IMR-90 (cell line): ENCODE data around the gene FOXK1. TPM values are rescaled to one million over a fixed set of nuclear protein-coding genes. Genes with fewer than 3 reads are reported as not detected.

Experiments used
- ATAC-seq: fragments of 200-7000 bp; cut with Tn5 transposase; 2 replicates; pipeline ENCODE4 v1.9.1; 2020; ENCODE audit warnings: low read depth, mild to moderate bottlenecking, moderate library complexity
- BruUV-seq: library from RNA; stranded (reverse); fragments of 400-500 nt; replicated peaks from 2 replicates; lab custom pipeline; 2021; lab: Mats Ljungman, UMichigan
- CTCF ChIA-PET: fragments of 300-600 bp; formaldehyde crosslinking; extraction: SDS; loops from one replicate; lab custom pipeline; 2021; ENCODE audit warnings: antibody characterized with exemption; lab: Yijun Ruan, JAX
- POLR2A ChIA-PET: fragments of 300-600 bp; sonication (Branson Sonifier 250); formaldehyde crosslinking; loops from one replicate; lab custom pipeline; 2022; ENCODE audit warnings: antibody characterized with exemption; ENCODE audit not compliant: unreplicated experiment; lab: Charles Lee
- DNase-seq: peaks from one replicate; pipeline ENCODE4 v3.0.0; 2013
- H2AFZ ChIP-seq: replicated peaks from 2 replicates; pipeline ENCODE3; 2013; ENCODE audit warnings: low read length, mild to moderate bottlenecking; ENCODE audit not compliant: poor library complexity
- H2AK5ac ChIP-seq: 2 replicates; pipeline ENCODE4 v1.6.1; 2013; ENCODE audit warnings: low read depth, low read length, inconsistent platforms
- H2AK9ac ChIP-seq: replicated peaks from 2 replicates; pipeline ENCODE3; 2013; ENCODE audit warnings: mild to moderate bottlenecking, low read depth, low read length, moderate library complexity; ENCODE audit not compliant: poor library complexity
- H2BK120ac ChIP-seq: 2 replicates; pipeline ENCODE4 v1.6.1; 2013; ENCODE audit warnings: low read depth, low read length, inconsistent platforms
- H2BK15ac ChIP-seq: 3 replicates; pipeline ENCODE4 v1.6.1; 2013; ENCODE audit warnings: low read depth, low read length, inconsistent platforms
- H2BK20ac ChIP-seq: 2 replicates; pipeline ENCODE4 v1.6.1; 2013; ENCODE audit warnings: low read depth, mild to moderate bottlenecking, inconsistent platforms, low read length, moderate library complexity
- H2BK5ac ChIP-seq: 2 replicates; pipeline ENCODE4 v1.6.1; 2013; ENCODE audit warnings: mild to moderate bottlenecking, low read depth, low read length, inconsistent platforms; ENCODE audit not compliant: poor library complexity, severe bottlenecking
- H3K14ac ChIP-seq: replicated peaks from 2 replicates; pipeline ENCODE4 v1.6.1; 2013; ENCODE audit warnings: low read depth, low read length, inconsistent platforms
- H3K18ac ChIP-seq: 2 replicates; pipeline ENCODE4 v1.6.1; 2013; ENCODE audit warnings: low read depth, low read length, control low read depth
- H3K23ac ChIP-seq: 2 replicates; pipeline ENCODE4 v1.6.1; 2013; ENCODE audit warnings: low read depth, low read length, inconsistent platforms
- H3K27ac ChIP-seq: 2 replicates; pipeline ENCODE4 v1.5.1; 2013; ENCODE audit warnings: mild to moderate bottlenecking, control low read depth, low read length; ENCODE audit not compliant: insufficient read depth
- H3K27me3 ChIP-seq: 2 replicates; pipeline ENCODE4 v1.6.1; 2013; ENCODE audit warnings: low read length; ENCODE audit not compliant: control insufficient read depth, insufficient read depth
- H3K36me3 ChIP-seq: 2 replicates; pipeline ENCODE4 v1.6.1; 2013; ENCODE audit warnings: low read length, mixed read lengths; ENCODE audit not compliant: control insufficient read depth, insufficient read depth
- H3K4ac ChIP-seq: 2 replicates; pipeline ENCODE4 v1.6.1; 2013; ENCODE audit warnings: low read depth, low read length, inconsistent platforms
- H3K4me1 ChIP-seq: 2 replicates; pipeline ENCODE4 v1.6.1; 2013; ENCODE audit warnings: low read length, mixed read lengths; ENCODE audit not compliant: control insufficient read depth, insufficient read depth
- H3K4me2 ChIP-seq: 2 replicates; pipeline ENCODE4 v1.6.1; 2013; ENCODE audit warnings: low read depth, mild to moderate bottlenecking, control low read depth, low read length, moderate library complexity
- H3K4me3 ChIP-seq: 2 replicates; pipeline ENCODE4 v1.5.1; 2013; ENCODE audit warnings: low read depth, mild to moderate bottlenecking, control low read depth, low read length, moderate library complexity; ENCODE audit not compliant: insufficient read depth
- H3K56ac ChIP-seq: 2 replicates; pipeline ENCODE4 v1.6.1; 2013; ENCODE audit warnings: low read length, inconsistent platforms; ENCODE audit not compliant: insufficient read depth; ENCODE audit errors: extremely low read depth
- H3K79me1 ChIP-seq, 2 experiments: 2 replicates each; pipeline ENCODE4 v1.6.1; 2013; ENCODE audit warnings: low read length in 2 of 2, inconsistent platforms in 1 of 2, low read depth in 1 of 2
- H3K9ac ChIP-seq: 2 replicates; pipeline ENCODE4 v1.6.1; 2013; ENCODE audit warnings: low read depth, low read length, control low read depth
- H3K9me1 ChIP-seq: 2 replicates; pipeline ENCODE4 v1.6.1; 2013; ENCODE audit warnings: low read length, inconsistent platforms; ENCODE audit not compliant: insufficient read depth
- H3K9me3 ChIP-seq: 2 replicates; pipeline ENCODE4 v1.6.1; 2013; ENCODE audit warnings: low read length; ENCODE audit not compliant: control insufficient read depth, insufficient read depth
- H4K20me1 ChIP-seq: 2 replicates; pipeline ENCODE4 v1.6.1; 2013; ENCODE audit warnings: low read length, inconsistent platforms; ENCODE audit not compliant: insufficient read depth
- H4K5ac ChIP-seq: 2 replicates; pipeline ENCODE4 v1.6.1; 2013; ENCODE audit warnings: mild to moderate bottlenecking, low read depth, low read length, control low read depth
- H4K8ac ChIP-seq, 2 experiments: 2 replicates each; pipeline ENCODE4 v1.6.1; 2013; ENCODE audit warnings: low read depth in 2 of 2, low read length in 2 of 2, control low read depth in 1 of 2, inconsistent platforms in 1 of 2
- H4K91ac ChIP-seq: 2 replicates; pipeline ENCODE4 v1.6.1; 2013; ENCODE audit warnings: low read depth, low read length, inconsistent platforms; ENCODE audit not compliant: insufficient read depth
- CEBPB ChIP-seq: IDR thresholded peaks from 2 replicates; pipeline ENCODE4 v1.6.1; 2012; ENCODE audit warnings: low read depth, low read length, improper control_type of control experiment
- CHD1 ChIP-seq: IDR thresholded peaks from 2 replicates; pipeline ENCODE4 v1.6.1; 2012; ENCODE audit warnings: low read depth, low read length, improper control_type of control experiment
- CTCF ChIP-seq: conservative IDR thresholded peaks from 2 replicates; pipeline ENCODE4 v1.5.1; 2012; ENCODE audit warnings: mild to moderate bottlenecking, low read depth, low read length, improper control_type of control experiment
- FOS ChIP-seq: fragments of 150-350 bp; IDR thresholded peaks from 2 replicates; pipeline ENCODE4 v1.6.1; 2016; ENCODE audit warnings: low read depth, low read length
- MAFK ChIP-seq: IDR thresholded peaks from 2 replicates; pipeline ENCODE4 v1.6.1; 2012; ENCODE audit warnings: low read depth, low read length, improper control_type of control experiment
- MAZ ChIP-seq: IDR thresholded peaks from 2 replicates; pipeline ENCODE4 v1.6.1; 2012; ENCODE audit warnings: low read depth, mild to moderate bottlenecking, low read length, improper control_type of control experiment, moderate library complexity, borderline replicate concordance
- MXI1 ChIP-seq: IDR thresholded peaks from 2 replicates; pipeline ENCODE4 v1.6.1; 2012; ENCODE audit warnings: low read depth, mild to moderate bottlenecking, low read length, moderate library complexity, borderline replicate concordance
- NFE2L2 ChIP-seq: fragments of 150-350 bp; IDR thresholded peaks from 2 replicates; pipeline ENCODE4 v1.6.1; 2016; ENCODE audit warnings: low read depth, mild to moderate bottlenecking, low read length
- POLR2A ChIP-seq: IDR thresholded peaks from 2 replicates; pipeline ENCODE4 v1.6.1; 2012; ENCODE audit warnings: mild to moderate bottlenecking, low read depth, low read length
- RCOR1 ChIP-seq: IDR thresholded peaks from 2 replicates; pipeline ENCODE4 v1.6.1; 2012; ENCODE audit warnings: mild to moderate bottlenecking, low read length, improper control_type of control experiment; ENCODE audit not compliant: insufficient replicate concordance
- RFX5 ChIP-seq: IDR thresholded peaks from 2 replicates; pipeline ENCODE4 v1.8.0; 2012; ENCODE audit warnings: low read depth, mild to moderate bottlenecking, low read length, moderate library complexity
- SMC3 ChIP-seq: fragments of 150-350 bp; IDR thresholded peaks from 2 replicates; pipeline ENCODE4 v1.6.1; 2016; ENCODE audit warnings: low read depth, mild to moderate bottlenecking, antibody characterized with exemption, low read length, moderate library complexity
- USF2 ChIP-seq: fragments of 150-350 bp; IDR thresholded peaks from 2 replicates; pipeline ENCODE4 v1.6.1; 2017; ENCODE audit warnings: mild to moderate bottlenecking, antibody characterized with exemption, low read length, low read depth
- WGBS, 2 experiments: methylation state at CpG; one replicate each; pipeline versions ENCODE4 v1.1.5 to v1.1.7; 2013; ENCODE audit warnings: missing lambda C conversion rate in 2 of 2; ENCODE audit not compliant: insufficient read length in 1 of 2; ENCODE audit errors: extremely low coverage in 2 of 2; 5-methylcytosine and 5-hydroxymethylcytosine counted together
- dilution Hi-C: fragments of 300-500 bp; cut with HindIII; formaldehyde crosslinking; loops from one replicate; pipeline ENCODE4 v1.14.3; 2018; ENCODE audit warnings: low sequenced_read_pairs; ENCODE audit not compliant: unreplicated experiment
- in situ Hi-C: fragments of 300-500 bp; cut with MboI; formaldehyde crosslinking; loops from 3 replicates; pipeline ENCODE4 v1.14.3; 2019; ENCODE audit warnings: low sequenced_read_pairs, inconsistent platforms, mixed read lengths
- intact Hi-C: fragments of 100-400 bp; cut with micrococcal nuclease; formaldehyde crosslinking; loops from 2 replicates; pipeline ENCODE4 v1.10.0; 2022
- polyA plus RNA-seq, 3 experiments: library from polyadenylated mRNA; depleted of rRNA; stranded (reverse); fragments of >200 nt; gene quantifications; 2 replicates each; pipeline ENCODE4 v1.2.3, GENCODE V29; 2012; ENCODE audit warnings: low replicate concordance in 1 of 3
- total RNA-seq: library from RNA; depleted of rRNA; stranded (reverse); fragments of >200 nt; gene quantifications from 2 replicates; pipeline ENCODE4 v1.2.3, GENCODE V29; 2012

Gene FOXK1
- total and polyA plus RNA-seq, 2 of the 4 experiments (the other 2 are of a cell fraction), result 4.3 to 8.8 TPM

GRCh38 chr7:4731803-4732202, 49.7 kb downstream of the FOXK1 start:
- 98% methylated on average over 4 of the region's 16 CpGs; no CpG with 5 or more reads in 1 of the 2 experiments for WGBS, 2 experiments
- no peak overlapping the region for H3K23ac ChIP-seq
- ChIA-PET POLR2A (no interaction called here), CTCF (no interaction called here)
- no peak for ATAC-seq
- H3K4me1 ChIP-seq, result no peaks in the 10 kb centered on the region
- no peak overlapping the region for H2BK15ac ChIP-seq
- in situ Hi-C loops (no loop called here), dilution Hi-C loops (no loop called here), intact Hi-C loops (no loop called here)
- H2BK5ac ChIP-seq, result no peak overlapping the region
- no peak overlapping the region for H2BK120ac ChIP-seq
- H4K8ac ChIP-seq, result no peak overlapping the region
- no peak overlapping the region for H3K4ac ChIP-seq
- H4K91ac ChIP-seq, result no peak overlapping the region
- no peak overlapping the region for H3K9ac ChIP-seq
- TF ChIP-seq RFX5 (no peak), NFE2L2 (no peak), MXI1 (no peak), SMC3 (no peak), USF2 (no peak), MAZ (no peak), MAFK (no peak), FOS (no peak), POLR2A (no peak), CEBPB (no peak), CHD1 (no peak), CTCF (no peak), RCOR1 (no peak)
- no peak overlapping the region for H3K14ac ChIP-seq
- H2BK20ac ChIP-seq, result no peak overlapping the region
- no peaks in the 10 kb centered on the region for H3K9me3 ChIP-seq
- H2AFZ ChIP-seq, result no peak overlapping the region
- H3K79me1 ChIP-seq, result peaks cover 29 to 88% of the 10 kb centered on the region in 2 experiments
- peaks cover 33% of the 10 kb centered on the region for H4K20me1 ChIP-seq
- peaks cover 24% of the 10 kb centered on the region for H3K9me1 ChIP-seq
- no TSS peak for BruUV-seq
- no peak overlapping the region for H2AK5ac ChIP-seq
- H3K56ac ChIP-seq, result no peak overlapping the region
- H2AK9ac ChIP-seq, result no peak overlapping the region
- no peaks in the 10 kb centered on the region for H3K27me3 ChIP-seq
- H3K36me3 ChIP-seq, result peaks cover 31% of the 10 kb centered on the region
- no peak overlapping the region for H3K27ac ChIP-seq
- H3K4me3 ChIP-seq, result no peak overlapping the region
- no peak overlapping the region for H4K5ac ChIP-seq
- H3K18ac ChIP-seq, result no peak overlapping the region
- no peak overlapping the region for H3K4me2 ChIP-seq
- DNase-seq, result no peak
